ENCODE measurements around the gene EXOC6B.

DNA sequence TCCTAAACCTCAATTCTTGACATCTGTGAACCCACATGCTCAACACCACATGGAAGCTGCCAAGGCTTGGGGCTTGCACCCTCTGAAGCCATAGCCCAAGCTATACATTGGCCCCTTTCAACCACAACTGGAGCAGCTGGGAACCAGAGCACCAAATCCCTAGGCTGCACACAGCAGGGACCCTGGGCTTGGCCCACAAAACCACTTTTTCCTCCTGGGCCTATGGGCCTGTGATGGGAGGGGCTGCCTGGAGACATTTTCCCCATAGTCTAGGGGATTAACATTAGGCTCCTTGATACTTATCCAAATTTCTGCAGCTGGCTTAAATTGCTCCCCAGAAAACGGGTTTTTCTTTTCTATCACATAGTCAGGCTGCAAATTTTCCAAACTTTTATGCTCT, 40.3 kb downstream of the EXOC6B start:
- TF ChIP-seq, protein P1, sequence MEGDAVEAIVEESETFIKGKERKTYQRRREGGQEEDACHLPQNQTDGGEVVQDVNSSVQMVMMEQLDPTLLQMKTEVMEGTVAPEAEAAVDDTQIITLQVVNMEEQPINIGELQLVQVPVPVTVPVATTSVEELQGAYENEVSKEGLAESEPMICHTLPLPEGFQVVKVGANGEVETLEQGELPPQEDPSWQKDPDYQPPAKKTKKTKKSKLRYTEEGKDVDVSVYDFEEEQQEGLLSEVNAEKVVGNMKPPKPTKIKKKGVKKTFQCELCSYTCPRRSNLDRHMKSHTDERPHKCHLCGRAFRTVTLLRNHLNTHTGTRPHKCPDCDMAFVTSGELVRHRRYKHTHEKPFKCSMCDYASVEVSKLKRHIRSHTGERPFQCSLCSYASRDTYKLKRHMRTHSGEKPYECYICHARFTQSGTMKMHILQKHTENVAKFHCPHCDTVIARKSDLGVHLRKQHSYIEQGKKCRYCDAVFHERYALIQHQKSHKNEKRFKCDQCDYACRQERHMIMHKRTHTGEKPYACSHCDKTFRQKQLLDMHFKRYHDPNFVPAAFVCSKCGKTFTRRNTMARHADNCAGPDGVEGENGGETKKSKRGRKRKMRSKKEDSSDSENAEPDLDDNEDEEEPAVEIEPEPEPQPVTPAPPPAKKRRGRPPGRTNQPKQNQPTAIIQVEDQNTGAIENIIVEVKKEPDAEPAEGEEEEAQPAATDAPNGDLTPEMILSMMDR (IDR thresholded peaks at IDR 0.05), result no peak
- no peak for TF ChIP-seq POLR2A (IDR thresholded peaks at IDR 0.05)
